OCI-LY3 (cell line): ENCODE results near the gene PTH.

Experiments
- H2AFZ ChIP-seq: fragments of 200-600, 300-600 bp; shearing (Covaris generic); 2 replicates; pipeline ENCODE4 v1.6.0; 2014; ENCODE audit warnings: antibody characterized with exemption, low read depth, low read length
- H3K27ac ChIP-seq: fragments of 200-600, 300-600 bp; sonication (generic); 2 replicates; pipeline ENCODE4 v1.5.1; 2014; ENCODE audit warnings: mild to moderate bottlenecking, low read length, moderate library complexity, mixed read lengths
- H3K27me3 ChIP-seq: fragments of 200-600, 300-600 bp; sonication (generic); 2 replicates; pipeline ENCODE4 v1.6.1; 2014; ENCODE audit warnings: low read depth, low read length, mixed read lengths
- H3K36me3 ChIP-seq: fragments of 200-600, 300-600 bp; sonication (generic); replicated peaks from 2 replicates; pipeline ENCODE3; 2014; ENCODE audit warnings: low read depth, low read length, mixed read lengths
- H3K4me1 ChIP-seq: fragments of 300-600, 200-600 bp; sonication (generic); 2 replicates; pipeline ENCODE4 v1.6.1; 2014; ENCODE audit warnings: low read length, mixed read lengths
- H3K4me2 ChIP-seq: fragments of 200-600, 300-600 bp; sonication (generic); 2 replicates; pipeline ENCODE4 v1.6.1; 2014; ENCODE audit warnings: low read length, mixed read lengths
- H3K4me3 ChIP-seq: fragments of 300-600, 200-600 bp; sonication (generic); 2 replicates; pipeline ENCODE4 v1.5.1; 2014; ENCODE audit warnings: antibody characterized with exemption, mild to moderate bottlenecking, low read length, moderate library complexity
- H3K79me2 ChIP-seq: fragments of 300-600, 200-600 bp; shearing (Covaris generic); 2 replicates; pipeline ENCODE4 v1.6.1; 2014; ENCODE audit warnings: mild to moderate bottlenecking, low read length, mixed read lengths
- H3K9ac ChIP-seq: fragments of 300-600, 200-600 bp; shearing (Covaris generic); 2 replicates; pipeline ENCODE4 v1.6.0; 2014; ENCODE audit warnings: mild to moderate bottlenecking, low read length, moderate library complexity
- H3K9me3 ChIP-seq: fragments of 200-600, 300-600 bp; shearing (Covaris generic); 2 replicates; pipeline ENCODE4 v1.6.1; 2014; ENCODE audit warnings: low read length, mixed read lengths; ENCODE audit not compliant: insufficient read depth
- H4K20me1 ChIP-seq: fragments of 200-600, 300-600 bp; sonication (generic); 2 replicates; pipeline ENCODE4 v1.6.1; 2016; ENCODE audit warnings: low read length, mixed read lengths; ENCODE audit not compliant: insufficient read depth
- EZH2phosphoT487 ChIP-seq: fragments of 200-600 bp; shearing (Covaris generic); IDR thresholded peaks from 2 replicates; pipeline ENCODE4 v1.6.1; 2018; ENCODE audit warnings: antibody characterized with exemption, mixed run types, low read depth
- TF ChIP-seq, protein P1 (sequence below): fragments of 200-600, 300-600 bp; sonication (generic); IDR thresholded peaks from 2 replicates; pipeline ENCODE4 v1.5.1; 2014; ENCODE audit warnings: antibody characterized with exemption, low read length, low read depth

Gene PTH

DNA sequence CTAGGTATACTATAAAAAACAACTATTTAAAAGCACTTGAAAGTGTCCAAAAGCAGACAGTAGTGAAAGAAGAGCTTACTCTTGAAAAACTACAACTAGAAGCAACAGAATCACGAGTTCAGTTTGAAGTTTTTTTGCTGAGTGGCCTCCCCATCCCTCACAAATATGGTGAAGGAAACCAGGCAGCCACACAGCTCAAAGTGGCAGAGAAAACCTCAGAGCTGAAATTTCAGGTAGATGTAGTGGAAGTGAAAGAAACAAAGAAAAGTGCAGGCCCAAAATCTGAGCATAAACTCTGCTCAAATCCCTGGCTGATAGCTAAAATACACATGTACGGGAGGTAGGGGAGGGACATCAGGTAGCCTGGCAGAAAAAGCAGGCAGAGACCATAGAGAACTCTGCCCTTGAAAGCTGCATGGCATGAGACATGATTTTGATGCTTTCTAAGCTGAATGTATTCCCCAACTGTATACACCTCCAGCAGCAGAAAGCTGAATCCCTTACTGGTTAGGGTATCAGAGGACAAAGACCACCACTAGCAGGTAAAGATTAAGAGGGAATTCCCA is 44.9 kb downstream of the PTH start:
- Histone ChIP-seq H3K27ac (0 out of 2 replicates have a peak overlapping the region, but pooled peaks have one; percentile 6), H3K4me3 (no peak overlapping the region), H2AFZ (no peak overlapping the region), H3K9ac (no peak overlapping the region), H3K9me3 (no peaks in the 10 kb centered on the region), H3K27me3 (no peaks in the 10 kb centered on the region), H3K4me1 (peaks cover 22% of the 10 kb centered on the region), H3K79me2 (peaks cover 19% of the 10 kb centered on the region), H4K20me1 (no peaks in the 10 kb centered on the region), H3K4me2 (no peak overlapping the region), H3K36me3 (no peaks in the 10 kb centered on the region)
- TF ChIP-seq EZH2phosphoT487, result no peak
- TF ChIP-seq, protein P1, sequence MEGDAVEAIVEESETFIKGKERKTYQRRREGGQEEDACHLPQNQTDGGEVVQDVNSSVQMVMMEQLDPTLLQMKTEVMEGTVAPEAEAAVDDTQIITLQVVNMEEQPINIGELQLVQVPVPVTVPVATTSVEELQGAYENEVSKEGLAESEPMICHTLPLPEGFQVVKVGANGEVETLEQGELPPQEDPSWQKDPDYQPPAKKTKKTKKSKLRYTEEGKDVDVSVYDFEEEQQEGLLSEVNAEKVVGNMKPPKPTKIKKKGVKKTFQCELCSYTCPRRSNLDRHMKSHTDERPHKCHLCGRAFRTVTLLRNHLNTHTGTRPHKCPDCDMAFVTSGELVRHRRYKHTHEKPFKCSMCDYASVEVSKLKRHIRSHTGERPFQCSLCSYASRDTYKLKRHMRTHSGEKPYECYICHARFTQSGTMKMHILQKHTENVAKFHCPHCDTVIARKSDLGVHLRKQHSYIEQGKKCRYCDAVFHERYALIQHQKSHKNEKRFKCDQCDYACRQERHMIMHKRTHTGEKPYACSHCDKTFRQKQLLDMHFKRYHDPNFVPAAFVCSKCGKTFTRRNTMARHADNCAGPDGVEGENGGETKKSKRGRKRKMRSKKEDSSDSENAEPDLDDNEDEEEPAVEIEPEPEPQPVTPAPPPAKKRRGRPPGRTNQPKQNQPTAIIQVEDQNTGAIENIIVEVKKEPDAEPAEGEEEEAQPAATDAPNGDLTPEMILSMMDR, result no peak

- Histone ChIP-seq H3K4me1 (peaks cover 22% of the 10 kb centered on the region), H3K9me3 (no peaks in the 10 kb centered on the region), H3K4me2 (no peak overlapping the region), H3K27ac (no peak overlapping the region), H3K9ac (no peak overlapping the region), H3K4me3 (no peak overlapping the region), H4K20me1 (no peaks in the 10 kb centered on the region), H3K36me3 (no peaks in the 10 kb centered on the region), H3K79me2 (peaks cover 13% of the 10 kb centered on the region), H2AFZ (no peak overlapping the region), H3K27me3 (no peaks in the 10 kb centered on the region)
- TF ChIP-seq EZH2phosphoT487, result no peak
- TF ChIP-seq, protein P1, result no peak
These were observed 46.3 kb downstream of the PTH start for GRCh38 chr11:13449522-13449921.

DNA sequence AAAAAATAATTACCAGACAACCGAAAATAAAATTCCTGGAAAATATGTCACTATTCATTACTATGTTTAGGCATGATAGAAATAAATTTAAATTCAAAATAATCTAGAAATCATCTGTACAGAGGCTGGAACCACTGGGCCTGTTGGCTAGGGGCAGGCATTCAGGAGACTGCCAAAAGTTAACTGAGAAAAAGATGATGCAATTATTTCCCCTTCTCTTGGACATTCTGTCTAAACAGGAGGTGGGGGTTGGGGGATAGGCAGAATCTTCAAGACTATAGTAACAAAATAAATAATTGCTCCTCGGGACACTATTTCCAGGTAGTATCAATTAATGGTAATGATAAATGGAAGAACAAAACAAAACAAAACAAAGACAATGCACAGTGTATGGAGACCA is 46.9 kb downstream of the PTH start:
- no peak overlapping the region for H3K27ac ChIP-seq
- no peaks in the 10 kb centered on the region for H4K20me1 ChIP-seq
- peak overlapping the region; percentile 30; the same call in 1 of the 2 replicates for H3K4me2 ChIP-seq
- TF ChIP-seq, protein P1, result no peak
- no peak for TF ChIP-seq EZH2phosphoT487
- no peak overlapping the region for H2AFZ ChIP-seq
- H3K36me3 ChIP-seq, result no peaks in the 10 kb centered on the region
- H3K4me1 ChIP-seq, result peaks cover 22% of the 10 kb centered on the region
- no peaks in the 10 kb centered on the region for H3K9me3 ChIP-seq
- no peak overlapping the region for H3K9ac ChIP-seq
- peaks cover 13% of the 10 kb centered on the region for H3K79me2 ChIP-seq
- H3K27me3 ChIP-seq, result no peaks in the 10 kb centered on the region
- H3K4me3 ChIP-seq, result no peak overlapping the region

DNA sequence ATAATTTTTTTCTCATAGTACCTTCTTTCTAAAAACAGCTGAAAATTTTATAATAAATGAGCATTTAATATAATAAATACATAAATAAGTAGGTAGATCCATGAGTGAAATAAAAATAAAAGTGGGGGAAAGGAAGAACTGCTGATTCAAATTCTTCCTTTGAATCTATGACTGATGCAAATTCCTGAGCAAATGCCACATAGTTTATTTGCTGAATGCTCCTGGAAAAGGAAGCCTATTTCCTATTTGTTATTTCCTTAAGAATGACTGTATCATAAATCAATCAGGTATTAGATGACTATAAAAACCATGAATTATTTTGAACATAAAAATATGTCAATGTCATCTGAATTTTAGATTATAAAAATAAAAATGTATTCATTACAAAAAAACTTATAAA is 49.4 kb downstream of the PTH start:
- Histone ChIP-seq H3K27ac (no peak overlapping the region), H3K79me2 (peaks cover 13% of the 10 kb centered on the region), H4K20me1 (no peaks in the 10 kb centered on the region), H3K9me3 (no peaks in the 10 kb centered on the region), H3K4me2 (no peak overlapping the region), H2AFZ (no peak overlapping the region), H3K4me3 (no peak overlapping the region), H3K9ac (no peak overlapping the region), H3K4me1 (peaks cover 22% of the 10 kb centered on the region), H3K27me3 (no peaks in the 10 kb centered on the region), H3K36me3 (no peaks in the 10 kb centered on the region)
- TF ChIP-seq, protein P1, result no peak
- no peak for TF ChIP-seq EZH2phosphoT487
